GM23338 (cell line): ENCODE results near the gene CHGA. TPM values are rescaled to one million over a fixed set of nuclear protein-coding genes. Genes with fewer than 3 reads are reported as not detected.

Experiments
- ATAC-seq: fragments of 200-7000 bp; cut with Tn5 transposase; 3 replicates; pipeline ENCODE4 v1.9.1; 2020
- DNase-seq: peaks from one replicate; pipeline ENCODE4 v3.0.0-alpha.2; 2015; ENCODE audit warnings: low spot score
- H2AFZ ChIP-seq: fragments of 200-600 bp; sonication (generic); 2 replicates; pipeline ENCODE4 v1.8.0; 2016; ENCODE audit warnings: antibody characterized with exemption, mild to moderate bottlenecking, moderate library complexity
- H3F3A ChIP-seq: fragments of 200-600 bp; sonication (generic); replicated peaks from 2 replicates; pipeline ENCODE4 v1.8.0; 2017; ENCODE audit warnings: antibody characterized with exemption, mixed run types, low read depth
- H3K27ac ChIP-seq: fragments of 200-600 bp; sonication (generic); 2 replicates; pipeline ENCODE4 v1.6.1; 2016; ENCODE audit warnings: low read depth
- H3K27me3 ChIP-seq: fragments of 200-600 bp; sonication (generic); 2 replicates; pipeline ENCODE4 v1.8.0; 2016; ENCODE audit warnings: mild to moderate bottlenecking, mixed run types, moderate library complexity; ENCODE audit not compliant: insufficient read depth
- H3K36me3 ChIP-seq: fragments of 200-600 bp; sonication (generic); 2 replicates; pipeline ENCODE4 v1.8.0; 2016; ENCODE audit warnings: mild to moderate bottlenecking; ENCODE audit not compliant: insufficient read depth
- H3K4me1 ChIP-seq: fragments of 200-600 bp; sonication (generic); 2 replicates; pipeline ENCODE4 v1.8.0; 2016; ENCODE audit warnings: mild to moderate bottlenecking, moderate library complexity; ENCODE audit not compliant: insufficient read depth
- H3K4me2 ChIP-seq: fragments of 200-600 bp; sonication (generic); 2 replicates; pipeline ENCODE4 v1.7.1; 2017; ENCODE audit warnings: mixed run types
- H3K4me3 ChIP-seq: fragments of 200-600 bp; sonication (generic); 2 replicates; pipeline ENCODE4 v1.6.1; 2016; ENCODE audit warnings: mixed run types
- H3K79me2 ChIP-seq: fragments of 200-600 bp; sonication (generic); replicated peaks from 2 replicates; pipeline ENCODE4 v1.8.0; 2017; ENCODE audit warnings: mild to moderate bottlenecking; ENCODE audit not compliant: insufficient read depth
- H3K9me2 ChIP-seq: fragments of 200-600 bp; sonication (generic); 2 replicates; pipeline ENCODE4 v1.8.0; 2017; ENCODE audit not compliant: insufficient read depth
- H4K20me1 ChIP-seq: fragments of 200-600 bp; sonication (generic); replicated peaks from 2 replicates; pipeline ENCODE4 v1.8.0; 2017; ENCODE audit warnings: mild to moderate bottlenecking; ENCODE audit not compliant: insufficient read depth
- H3K27ac Mint-ChIP-seq: 2 replicates; pipeline ENCODE4 v1.8.0; 2020; ENCODE audit warnings: inconsistent platforms, mild to moderate bottlenecking, moderate library complexity, mixed read lengths
- H3K27me3 Mint-ChIP-seq: 3 replicates; pipeline ENCODE4 v1.8.0; 2022; ENCODE audit warnings: low read depth, mild to moderate bottlenecking, moderate library complexity, mixed read lengths, inconsistent platforms; ENCODE audit not compliant: insufficient read depth, poor library complexity
- H3K36me3 Mint-ChIP-seq: 3 replicates; pipeline ENCODE4 v1.8.0; 2021; ENCODE audit warnings: low read depth, mild to moderate bottlenecking, inconsistent platforms, moderate library complexity, mixed read lengths
- H3K4me1 Mint-ChIP-seq: 3 replicates; pipeline ENCODE4 v1.8.0; 2020; ENCODE audit warnings: mild to moderate bottlenecking, inconsistent platforms, mixed read lengths
- H3K4me3 Mint-ChIP-seq: 3 replicates; pipeline ENCODE4 v1.8.0; 2021; ENCODE audit warnings: moderate library complexity, mild to moderate bottlenecking, inconsistent platforms, mixed read lengths
- H3K9me3 Mint-ChIP-seq: 3 replicates; pipeline ENCODE4 v1.8.0; 2020; ENCODE audit warnings: moderate library complexity, mild to moderate bottlenecking, inconsistent platforms, mixed read lengths
- JUNB ChIP-seq: IDR thresholded peaks from one replicate; pipeline ENCODE4 v1.6.1; 2016; ENCODE audit warnings: antibody characterized with exemption; ENCODE audit not compliant: unreplicated experiment
- NANOG ChIP-seq: IDR thresholded peaks from 2 replicates; pipeline ENCODE4 v1.6.1; 2016; ENCODE audit warnings: antibody characterized with exemption, borderline replicate concordance
- polyA plus RNA-seq: library from polyadenylated mRNA; unstranded; fragments of >200 nt; fragmentation: Nextera tagmentation; extraction: Ambion mirVana; gene quantifications from 2 replicates; pipeline ENCODE4 v1.2.1, GENCODE V29; 2016
- total RNA-seq: library from RNA; depleted of rRNA; stranded (reverse); fragments of >200 nt; shearing (Covaris generic); gene quantifications from 2 replicates; pipeline ENCODE4 v1.2.3, GENCODE V29; 2014
- TF ChIP-seq, protein P1 (sequence below), 2 experiments: fragments of 200-600 bp in 1 of 2; sonication (generic) in 1 of 2; conservative IDR thresholded peaks; 2 replicates each; pipeline versions ENCODE4 v1.5.1 to v1.6.1; 2016 to 2017; ENCODE audit warnings: antibody characterized with exemption in 2 of 2, low read depth in 2 of 2, mild to moderate bottlenecking in 2 of 2, moderate library complexity in 1 of 2
- TF ChIP-seq, protein P2 (sequence below): fragments of 250-450 bp; sonication (Bioruptor Pico); IDR thresholded peaks from 2 replicates; pipeline ENCODE4 v1.5.0; 2020; ENCODE audit warnings: mild to moderate bottlenecking, moderate library complexity

Gene CHGA
- total and polyA plus RNA-seq, 2 experiments from 2014 or later, result 13.9 to 19.6 TPM

DNA sequence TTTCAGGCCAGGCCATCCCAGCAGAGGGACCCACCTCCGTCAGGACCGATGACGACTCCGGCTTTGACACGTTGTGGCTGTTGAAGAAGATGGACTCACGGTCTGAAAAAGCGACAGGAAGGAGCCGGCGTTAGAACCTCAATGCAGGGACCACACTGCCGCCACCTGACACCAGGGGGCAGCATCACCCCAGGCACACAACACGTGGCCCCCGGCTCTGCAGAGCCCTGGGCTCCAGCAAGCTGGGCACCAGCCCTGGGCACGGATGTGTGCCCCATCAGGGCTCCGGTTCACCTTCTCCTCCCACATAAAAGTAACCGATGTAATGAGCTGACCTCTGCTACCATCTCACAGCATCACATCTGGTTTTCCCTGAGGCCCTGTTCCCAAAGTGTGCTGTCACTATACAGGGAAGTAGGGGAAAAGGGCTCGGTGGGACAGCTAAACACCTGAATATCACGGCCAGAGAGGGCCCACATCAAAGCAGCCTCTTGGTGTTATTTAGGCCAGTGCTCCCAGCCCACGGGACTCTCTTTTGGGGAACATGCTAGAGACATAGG is 29.0 kb downstream of the CHGA start:
- peaks cover 41% of the 10 kb centered on the region for H3K36me3 Mint-ChIP-seq
- Histone ChIP-seq H2AFZ (no peak overlapping the region), H3K79me2 (no peaks in the 10 kb centered on the region), H3K27me3 (no peaks in the 10 kb centered on the region), H3K4me1 (peaks cover 7% of the 10 kb centered on the region; the same call in 1 of the 2 replicates), H3K4me2 (no peak overlapping the region), H3K36me3 (no peaks in the 10 kb centered on the region; the same call in 1 of the 2 replicates), H3K4me3 (no peak overlapping the region), H3F3A (no peaks in the 10 kb centered on the region), H3K9me2 (no peaks in the 10 kb centered on the region), H4K20me1 (no peaks in the 10 kb centered on the region; the same call in 1 of the 2 replicates), H3K27ac (no peak overlapping the region)
- TF ChIP-seq, protein P1, sequence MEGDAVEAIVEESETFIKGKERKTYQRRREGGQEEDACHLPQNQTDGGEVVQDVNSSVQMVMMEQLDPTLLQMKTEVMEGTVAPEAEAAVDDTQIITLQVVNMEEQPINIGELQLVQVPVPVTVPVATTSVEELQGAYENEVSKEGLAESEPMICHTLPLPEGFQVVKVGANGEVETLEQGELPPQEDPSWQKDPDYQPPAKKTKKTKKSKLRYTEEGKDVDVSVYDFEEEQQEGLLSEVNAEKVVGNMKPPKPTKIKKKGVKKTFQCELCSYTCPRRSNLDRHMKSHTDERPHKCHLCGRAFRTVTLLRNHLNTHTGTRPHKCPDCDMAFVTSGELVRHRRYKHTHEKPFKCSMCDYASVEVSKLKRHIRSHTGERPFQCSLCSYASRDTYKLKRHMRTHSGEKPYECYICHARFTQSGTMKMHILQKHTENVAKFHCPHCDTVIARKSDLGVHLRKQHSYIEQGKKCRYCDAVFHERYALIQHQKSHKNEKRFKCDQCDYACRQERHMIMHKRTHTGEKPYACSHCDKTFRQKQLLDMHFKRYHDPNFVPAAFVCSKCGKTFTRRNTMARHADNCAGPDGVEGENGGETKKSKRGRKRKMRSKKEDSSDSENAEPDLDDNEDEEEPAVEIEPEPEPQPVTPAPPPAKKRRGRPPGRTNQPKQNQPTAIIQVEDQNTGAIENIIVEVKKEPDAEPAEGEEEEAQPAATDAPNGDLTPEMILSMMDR (conservative IDR thresholded peaks at IDR 0.05; ENCODE audit: low read depth in 2 of 2), result peak; percentile 84 to 96
- TF ChIP-seq NANOG (no peak), JUNB (no peak)
- TF ChIP-seq, protein P2, sequence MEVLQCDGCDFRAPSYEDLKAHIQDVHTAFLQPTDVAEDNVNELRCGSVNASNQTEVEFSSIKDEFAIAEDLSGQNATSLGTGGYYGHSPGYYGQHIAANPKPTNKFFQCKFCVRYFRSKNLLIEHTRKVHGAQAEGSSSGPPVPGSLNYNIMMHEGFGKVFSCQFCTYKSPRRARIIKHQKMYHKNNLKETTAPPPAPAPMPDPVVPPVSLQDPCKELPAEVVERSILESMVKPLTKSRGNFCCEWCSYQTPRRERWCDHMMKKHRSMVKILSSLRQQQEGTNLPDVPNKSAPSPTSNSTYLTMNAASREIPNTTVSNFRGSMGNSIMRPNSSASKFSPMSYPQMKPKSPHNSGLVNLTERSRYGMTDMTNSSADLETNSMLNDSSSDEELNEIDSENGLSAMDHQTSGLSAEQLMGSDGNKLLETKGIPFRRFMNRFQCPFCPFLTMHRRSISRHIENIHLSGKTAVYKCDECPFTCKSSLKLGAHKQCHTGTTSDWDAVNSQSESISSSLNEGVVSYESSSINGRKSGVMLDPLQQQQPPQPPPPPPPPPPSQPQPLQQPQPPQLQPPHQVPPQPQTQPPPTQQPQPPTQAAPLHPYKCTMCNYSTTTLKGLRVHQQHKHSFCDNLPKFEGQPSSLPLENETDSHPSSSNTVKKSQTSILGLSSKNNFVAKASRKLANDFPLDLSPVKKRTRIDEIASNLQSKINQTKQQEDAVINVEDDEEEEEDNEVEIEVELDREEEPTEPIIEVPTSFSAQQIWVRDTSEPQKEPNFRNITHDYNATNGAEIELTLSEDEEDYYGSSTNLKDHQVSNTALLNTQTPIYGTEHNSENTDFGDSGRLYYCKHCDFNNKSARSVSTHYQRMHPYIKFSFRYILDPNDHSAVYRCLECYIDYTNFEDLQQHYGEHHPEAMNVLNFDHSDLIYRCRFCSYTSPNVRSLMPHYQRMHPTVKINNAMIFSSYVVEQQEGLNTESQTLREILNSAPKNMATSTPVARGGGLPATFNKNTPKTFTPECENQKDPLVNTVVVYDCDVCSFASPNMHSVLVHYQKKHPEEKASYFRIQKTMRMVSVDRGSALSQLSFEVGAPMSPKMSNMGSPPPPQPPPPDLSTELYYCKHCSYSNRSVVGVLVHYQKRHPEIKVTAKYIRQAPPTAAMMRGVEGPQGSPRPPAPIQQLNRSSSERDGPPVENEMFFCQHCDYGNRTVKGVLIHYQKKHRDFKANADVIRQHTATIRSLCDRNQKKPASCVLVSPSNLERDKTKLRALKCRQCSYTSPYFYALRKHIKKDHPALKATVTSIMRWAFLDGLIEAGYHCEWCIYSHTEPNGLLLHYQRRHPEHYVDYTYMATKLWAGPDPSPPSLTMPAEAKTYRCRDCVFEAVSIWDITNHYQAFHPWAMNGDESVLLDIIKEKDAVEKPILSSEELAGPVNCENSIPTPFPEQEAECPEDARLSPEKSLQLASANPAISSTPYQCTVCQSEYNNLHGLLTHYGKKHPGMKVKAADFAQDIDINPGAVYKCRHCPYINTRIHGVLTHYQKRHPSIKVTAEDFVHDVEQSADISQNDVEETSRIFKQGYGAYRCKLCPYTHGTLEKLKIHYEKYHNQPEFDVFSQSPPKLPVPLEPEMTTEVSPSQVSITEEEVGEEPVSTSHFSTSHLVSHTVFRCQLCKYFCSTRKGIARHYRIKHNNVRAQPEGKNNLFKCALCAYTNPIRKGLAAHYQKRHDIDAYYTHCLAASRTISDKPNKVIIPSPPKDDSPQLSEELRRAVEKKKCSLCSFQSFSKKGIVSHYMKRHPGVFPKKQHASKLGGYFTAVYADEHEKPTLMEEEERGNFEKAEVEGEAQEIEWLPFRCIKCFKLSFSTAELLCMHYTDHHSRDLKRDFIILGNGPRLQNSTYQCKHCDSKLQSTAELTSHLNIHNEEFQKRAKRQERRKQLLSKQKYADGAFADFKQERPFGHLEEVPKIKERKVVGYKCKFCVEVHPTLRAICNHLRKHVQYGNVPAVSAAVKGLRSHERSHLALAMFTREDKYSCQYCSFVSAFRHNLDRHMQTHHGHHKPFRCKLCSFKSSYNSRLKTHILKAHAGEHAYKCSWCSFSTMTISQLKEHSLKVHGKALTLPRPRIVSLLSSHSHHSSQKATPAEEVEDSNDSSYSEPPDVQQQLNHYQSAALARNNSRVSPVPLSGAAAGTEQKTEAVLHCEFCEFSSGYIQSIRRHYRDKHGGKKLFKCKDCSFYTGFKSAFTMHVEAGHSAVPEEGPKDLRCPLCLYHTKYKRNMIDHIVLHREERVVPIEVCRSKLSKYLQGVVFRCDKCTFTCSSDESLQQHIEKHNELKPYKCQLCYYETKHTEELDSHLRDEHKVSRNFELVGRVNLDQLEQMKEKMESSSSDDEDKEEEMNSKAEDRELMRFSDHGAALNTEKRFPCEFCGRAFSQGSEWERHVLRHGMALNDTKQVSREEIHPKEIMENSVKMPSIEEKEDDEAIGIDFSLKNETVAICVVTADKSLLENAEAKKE (CRISPR knock-in tag), result no peak
- H3K9me3 Mint-ChIP-seq, result no peaks in the 10 kb centered on the region
- peaks cover 6% of the 10 kb centered on the region for H3K27me3 Mint-ChIP-seq
- DNase-seq (peak; percentile 82), ATAC-seq (peak; percentile 95)
- no peak overlapping the region for H3K27ac Mint-ChIP-seq
- no peak overlapping the region for H3K4me3 Mint-ChIP-seq
- peaks cover 8% of the 10 kb centered on the region; the same call in 2 of the 3 replicates for H3K4me1 Mint-ChIP-seq
